HepG2 (cell line): Measurements from ENCODE around the gene MIDN. TPM values are rescaled to one million over a fixed set of nuclear protein-coding genes. Genes with fewer than 3 reads are reported as not detected.

Experiments
- AHR ChIP-seq: IDR thresholded peaks from 2 replicates; pipeline ENCODE4 v1.6.1; 2018; ENCODE audit warnings: missing genetic modification reagents, missing compliant biosample characterization
- CHD2 ChIP-seq: IDR thresholded peaks from 2 replicates; pipeline ENCODE4 v1.6.1; 2011; ENCODE audit warnings: low read depth, low read length, improper control_type of control experiment
- DNMT3B ChIP-seq: conservative IDR thresholded peaks from 2 replicates; pipeline ENCODE4 v1.6.1; 2016; ENCODE audit warnings: missing biosample characterization, control low read depth
- FOXP4 ChIP-seq: sonication (generic); formaldehyde crosslinking; IDR thresholded peaks from 2 replicates; pipeline ENCODE4 v1.4.0; 2020; ENCODE audit warnings: missing genetic modification reagents
- MLXIP ChIP-seq: sonication (generic); formaldehyde crosslinking; IDR thresholded peaks from 2 replicates; pipeline ENCODE4 v1.9.0; 2021; ENCODE audit warnings: missing genetic modification reagents, borderline replicate concordance
- PATZ1 ChIP-seq: sonication (generic); formaldehyde crosslinking; IDR thresholded peaks from 2 replicates; pipeline ENCODE4 v1.4.0; 2020; ENCODE audit warnings: missing genetic modification reagents
- RBM39 ChIP-seq: fragments of 200-400 bp; formaldehyde crosslinking; IDR thresholded peaks from one replicate; pipeline ENCODE4 v1.6.1; 2018; ENCODE audit warnings: antibody characterized with exemption, mild to moderate bottlenecking, low read depth, low read length; ENCODE audit not compliant: poor library complexity, severe bottlenecking
- SIN3B ChIP-seq: fragments of 150-350 bp; IDR thresholded peaks from 2 replicates; pipeline ENCODE4 v1.6.1; 2014; ENCODE audit warnings: low read length
- TGIF2 ChIP-seq: IDR thresholded peaks from 2 replicates; pipeline ENCODE4 v1.6.1; 2016; ENCODE audit warnings: control low read depth, missing compliant biosample characterization
- ZFYVE20 ChIP-seq: sonication (generic); formaldehyde crosslinking; IDR thresholded peaks from 2 replicates; pipeline ENCODE4 v1.8.0; 2023; ENCODE audit warnings: low read depth, mild to moderate bottlenecking, moderate library complexity, missing genetic modification reagents, borderline replicate concordance
- ZNF20 ChIP-seq: sonication (generic); formaldehyde crosslinking; IDR thresholded peaks from 2 replicates; pipeline ENCODE4 v1.4.0; 2020; ENCODE audit warnings: mild to moderate bottlenecking, moderate library complexity, missing genetic modification reagents
- ZNF253 ChIP-seq: sonication (generic); formaldehyde crosslinking; IDR thresholded peaks from 2 replicates; pipeline ENCODE4 v1.8.0; 2022; ENCODE audit warnings: mild to moderate bottlenecking, missing genetic modification reagents, borderline replicate concordance
- ZNF281 ChIP-seq: sonication (generic); formaldehyde crosslinking; IDR thresholded peaks from 2 replicates; pipeline ENCODE4 v1.4.0; 2020; ENCODE audit warnings: missing genetic modification reagents, borderline replicate concordance
- ZNF335 ChIP-seq: sonication (generic); formaldehyde crosslinking; IDR thresholded peaks from 2 replicates; pipeline ENCODE4 v1.4.0; 2020; ENCODE audit warnings: missing genetic modification reagents
- ZNF383 ChIP-seq: sonication (generic); formaldehyde crosslinking; IDR thresholded peaks from 2 replicates; pipeline ENCODE4 v1.4.0; 2020; ENCODE audit warnings: missing genetic modification reagents, mild to moderate bottlenecking, borderline replicate concordance
- ZNF484 ChIP-seq: sonication (generic); formaldehyde crosslinking; IDR thresholded peaks from 2 replicates; pipeline ENCODE4 v1.5.1; 2020; ENCODE audit warnings: mild to moderate bottlenecking, low read depth, missing genetic modification reagents, borderline replicate concordance
- ZNF589 ChIP-seq: sonication (generic); formaldehyde crosslinking; conservative IDR thresholded peaks from 2 replicates; pipeline ENCODE4 v1.8.0; 2022; ENCODE audit warnings: mild to moderate bottlenecking, moderate library complexity, missing genetic modification reagents
- ZNF652 ChIP-seq: IDR thresholded peaks from 2 replicates; pipeline ENCODE4 v1.6.1; 2016; ENCODE audit warnings: low read depth, borderline replicate concordance
- ZNF75D ChIP-seq: sonication (generic); formaldehyde crosslinking; IDR thresholded peaks from 2 replicates; pipeline ENCODE4 v1.8.1; 2023; ENCODE audit warnings: missing genetic modification reagents, mild to moderate bottlenecking, borderline replicate concordance
- ZNF816 ChIP-seq: sonication (generic); formaldehyde crosslinking; IDR thresholded peaks from 2 replicates; pipeline ENCODE4 v1.8.0; 2022; ENCODE audit warnings: missing genetic modification reagents, mild to moderate bottlenecking, borderline replicate concordance
- ZSCAN30 ChIP-seq: sonication (generic); formaldehyde crosslinking; IDR thresholded peaks from 2 replicates; pipeline ENCODE4 v1.5.0; 2020; ENCODE audit warnings: mild to moderate bottlenecking, missing genetic modification reagents
- polyA plus RNA-seq, 8 experiments: library from polyadenylated mRNA; depleted of rRNA in 3 of 8; stranded (reverse) in 7 of 8; unstranded in 1 of 8; fragments of >200 nt; fragmentation: Illumina TruSeq in 4 of 8; extraction: Trizol in 4 of 8; gene quantifications; 2 replicates each; pipeline versions ENCODE4 v1.2.1 to v1.2.3, GENCODE V29; 2011 to 2016; ENCODE audit warnings: low read depth in 4 of 8, missing spikeins in 1 of 8, mixed read lengths in 1 of 8; ENCODE audit not compliant: insufficient read depth in 1 of 8
- total RNA-seq, 5 experiments: library from RNA; depleted of rRNA; stranded (reverse); fragments of >200 nt; fragmentation: Illumina TruSeq; extraction: Trizol; gene quantifications; 2 replicates each; pipeline ENCODE4 v1.2.3, GENCODE V29; 2016; ENCODE audit warnings: low read depth in 1 of 5

Gene MIDN
- total and polyA plus RNA-seq, 2 of the 13 experiments (the other 11 are each of a cell fraction or from before 2014, with no cell fraction given): 8.4 to 18.0 TPM

GRCh38 chr19:1252221-1252820 is 3.9 kb downstream of the MIDN start (continued):
- TF ChIP-seq ZNF75D (CRISPR knock-in tag): no peak
- no peak for TF ChIP-seq SIN3B
- TF ChIP-seq PATZ1: peak; percentile 96
- TF ChIP-seq FOXP4 (CRISPR knock-in tag): peak; percentile 61; the same call in 1 of the 2 replicates
- TF ChIP-seq RBM39: peak; percentile 43
- TF ChIP-seq AHR (CRISPR knock-in tag): no peak
- TF ChIP-seq ZNF383: no peak
- no peak for TF ChIP-seq ZNF253 (CRISPR knock-in tag)
- no peak for TF ChIP-seq ZNF652
- TF ChIP-seq ZFYVE20 (CRISPR knock-in tag): no peak
- no peak for TF ChIP-seq TGIF2
- TF ChIP-seq ZNF281 (CRISPR knock-in tag): no peak; the same call in 1 of the 2 replicates
- TF ChIP-seq CHD2: no peak
- no peak for TF ChIP-seq ZSCAN30 (CRISPR knock-in tag)
- no peak for TF ChIP-seq ZNF335
- no peak for TF ChIP-seq ZNF589 (CRISPR knock-in tag)
- no peak for TF ChIP-seq MLXIP (CRISPR knock-in tag)
- TF ChIP-seq ZNF484: no peak
- TF ChIP-seq ZNF816 (CRISPR knock-in tag): no peak
- TF ChIP-seq DNMT3B: no peak
- TF ChIP-seq ZNF20: no peak
